ENCODE measurements around the gene INPP5J.

The INPP5J gene

DNA sequence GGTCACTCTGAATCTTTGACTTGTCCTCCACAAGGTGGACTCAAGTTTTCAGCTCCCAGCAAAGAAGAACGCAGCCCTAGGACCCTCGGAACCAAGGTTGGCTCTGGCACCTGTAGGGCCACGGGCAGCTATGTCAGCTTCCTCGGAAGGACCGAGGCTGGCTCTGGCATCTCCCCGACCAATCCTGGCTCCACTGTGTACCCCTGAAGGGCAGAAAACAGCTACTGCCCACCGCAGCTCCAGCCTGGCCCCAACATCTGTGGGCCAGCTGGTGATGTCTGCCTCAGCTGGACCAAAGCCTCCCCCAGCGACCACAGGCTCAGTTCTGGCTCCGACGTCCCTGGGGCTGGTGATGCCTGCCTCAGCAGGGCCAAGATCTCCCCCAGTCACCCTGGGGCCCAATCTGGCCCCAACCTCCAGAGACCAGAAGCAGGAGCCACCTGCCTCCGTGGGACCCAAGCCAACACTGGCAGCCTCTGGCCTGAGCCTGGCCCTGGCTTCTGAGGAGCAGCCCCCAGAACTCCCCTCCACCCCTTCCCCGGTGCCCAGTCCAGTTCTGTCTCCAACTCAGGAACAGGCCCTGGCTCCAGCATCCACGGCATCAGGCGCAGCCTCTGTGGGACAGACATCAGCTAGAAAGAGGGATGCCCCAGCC lies 2.2 kb downstream of the INPP5J start:
- in situ Hi-C loops (cut with MboI; ENCODE audit: low sequenced_read_pairs), result no loop called here

DNA sequence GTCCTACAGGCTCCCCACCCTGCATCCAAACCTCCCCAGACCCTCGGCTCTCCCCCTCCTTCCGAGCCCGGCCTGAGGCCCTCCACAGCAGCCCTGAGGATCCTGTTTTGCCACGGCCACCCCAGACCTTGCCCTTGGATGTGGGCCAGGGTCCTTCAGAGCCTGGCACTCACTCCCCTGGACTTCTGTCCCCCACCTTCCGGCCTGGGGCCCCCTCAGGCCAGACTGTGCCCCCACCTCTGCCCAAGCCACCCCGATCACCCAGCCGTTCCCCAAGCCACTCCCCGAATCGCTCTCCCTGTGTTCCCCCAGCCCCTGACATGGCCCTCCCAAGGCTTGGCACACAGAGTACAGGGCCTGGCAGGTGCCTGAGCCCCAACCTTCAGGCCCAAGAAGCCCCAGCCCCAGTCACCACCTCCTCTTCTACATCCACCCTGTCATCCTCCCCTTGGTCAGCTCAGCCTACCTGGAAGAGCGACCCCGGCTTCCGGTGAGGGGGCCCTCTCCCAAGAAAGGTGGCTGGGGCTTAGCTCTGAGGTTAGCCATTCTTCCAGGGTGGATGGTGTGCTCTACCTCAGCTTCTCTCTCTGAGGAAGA lies 2.9 kb downstream of the INPP5J start:
- in situ Hi-C loops (cut with MboI; ENCODE audit: low sequenced_read_pairs), result no loop called here

DNA sequence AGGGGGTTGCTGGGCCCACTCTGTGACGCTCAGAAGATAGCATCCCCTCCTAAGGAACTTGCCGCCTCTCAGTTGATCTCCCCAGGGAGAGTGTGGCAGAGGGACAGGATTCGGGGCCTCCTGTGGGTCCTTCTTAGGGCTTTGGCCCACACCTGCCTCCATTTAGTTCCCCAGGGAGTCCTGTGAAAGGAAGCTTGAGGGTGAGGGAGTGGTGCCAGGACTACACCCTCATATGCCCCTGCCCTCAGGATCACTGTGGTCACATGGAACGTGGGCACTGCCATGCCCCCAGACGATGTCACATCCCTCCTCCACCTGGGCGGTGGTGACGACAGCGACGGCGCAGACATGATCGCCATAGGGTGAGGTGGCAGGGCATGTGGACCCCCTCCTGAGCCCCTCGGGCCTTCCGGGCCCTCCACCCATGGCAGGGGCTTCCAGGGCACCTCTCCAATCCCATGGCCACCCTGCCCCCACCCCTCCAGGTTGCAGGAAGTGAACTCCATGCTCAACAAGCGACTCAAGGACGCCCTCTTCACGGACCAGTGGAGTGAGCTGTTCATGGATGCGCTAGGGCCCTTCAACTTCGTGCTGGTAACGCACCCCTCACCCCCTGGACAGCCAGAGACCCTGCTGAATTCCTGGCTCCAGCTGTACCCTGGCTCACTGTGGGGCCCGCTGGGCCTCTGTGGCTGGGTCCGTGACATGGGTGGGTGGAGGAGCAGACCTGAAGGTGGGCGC lies 3.5 kb downstream of the INPP5J start:
- in situ Hi-C loops (cut with MboI; ENCODE audit: low sequenced_read_pairs), result no loop called here

DNA sequence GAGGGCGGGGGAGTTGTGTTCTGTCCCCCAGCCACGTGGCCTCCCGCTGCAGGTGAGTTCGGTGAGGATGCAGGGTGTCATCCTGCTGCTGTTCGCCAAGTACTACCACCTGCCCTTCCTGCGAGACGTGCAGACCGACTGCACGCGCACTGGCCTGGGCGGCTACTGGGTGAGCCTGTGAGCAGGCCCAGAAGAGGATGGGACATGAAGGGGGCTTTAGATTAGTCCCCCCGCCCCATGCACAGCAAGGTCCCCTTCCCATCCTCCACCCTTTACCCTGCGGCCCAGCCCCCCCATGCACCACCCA lies 4.1 kb downstream of the INPP5J start:
- in situ Hi-C loops (cut with MboI; ENCODE audit: low sequenced_read_pairs), result no loop called here

DNA sequence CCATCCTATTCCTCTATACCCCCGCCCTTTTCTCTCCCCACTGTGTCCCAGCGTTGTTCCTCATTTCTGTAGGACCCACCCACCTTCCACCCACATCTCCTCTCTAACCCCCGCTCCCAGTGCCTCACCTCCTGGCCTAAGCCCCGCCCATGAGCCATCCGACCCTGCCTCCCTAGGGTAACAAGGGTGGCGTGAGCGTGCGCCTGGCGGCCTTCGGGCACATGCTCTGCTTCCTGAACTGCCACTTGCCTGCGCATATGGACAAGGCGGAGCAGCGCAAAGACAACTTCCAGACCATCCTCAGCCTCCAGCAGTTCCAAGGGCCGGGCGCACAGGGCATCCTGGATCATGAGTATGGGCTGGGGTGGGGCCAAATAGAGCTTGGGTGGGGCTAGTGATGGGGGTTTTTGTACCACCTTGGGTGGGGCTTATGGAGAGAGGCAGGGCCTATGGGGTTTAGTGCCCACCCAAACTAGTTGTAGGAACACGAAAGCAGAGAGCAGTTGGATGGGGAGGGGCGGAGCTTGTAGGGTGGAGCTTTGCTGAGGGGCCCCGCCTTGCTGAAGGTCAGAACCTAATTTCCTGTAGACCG lies 4.5 kb downstream of the INPP5J start:
- in situ Hi-C loops (cut with MboI; ENCODE audit: low sequenced_read_pairs), result no loop called here

DNA sequence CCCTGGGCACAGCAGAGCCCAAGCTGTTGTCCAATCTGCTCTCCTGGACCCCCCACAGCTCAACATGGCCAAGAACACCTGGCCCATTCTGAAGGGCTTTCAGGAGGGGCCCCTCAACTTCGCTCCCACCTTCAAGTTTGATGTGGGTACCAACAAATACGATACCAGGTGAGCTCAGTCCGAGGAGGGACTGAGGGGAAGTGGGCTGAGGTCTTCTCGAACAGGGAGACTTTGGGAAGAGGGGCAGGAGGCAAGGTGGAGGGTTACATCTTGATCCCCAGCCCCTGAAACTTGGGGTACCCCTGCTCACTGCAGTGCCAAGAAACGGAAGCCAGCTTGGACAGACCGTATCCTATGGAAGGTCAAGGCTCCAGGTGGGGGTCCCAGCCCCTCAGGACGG lies 5.4 kb downstream of the INPP5J start:
- in situ Hi-C loops (cut with MboI; ENCODE audit: low sequenced_read_pairs), result no loop called here

DNA sequence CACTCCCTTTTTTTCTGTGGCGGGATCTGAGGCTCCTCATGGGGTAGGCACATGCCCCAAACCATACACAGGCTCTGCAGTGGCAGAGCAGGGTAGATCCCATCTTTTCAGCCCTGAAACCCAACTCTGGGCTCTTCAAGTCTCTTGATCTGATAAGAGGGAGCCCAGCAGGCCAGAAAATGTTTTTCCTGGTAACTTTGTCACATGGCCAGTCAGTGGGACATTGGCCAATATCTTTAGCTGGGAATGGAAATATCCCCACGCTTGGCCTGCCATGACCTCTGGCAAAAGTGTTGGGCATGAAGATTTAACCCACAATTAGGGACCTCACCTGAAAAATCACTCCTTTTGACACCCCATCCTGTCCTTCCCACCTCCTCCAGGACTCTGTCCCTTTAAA lies 8.1 kb downstream of the INPP5J start:
- in situ Hi-C loops (cut with MboI; ENCODE audit: low sequenced_read_pairs), result no loop called here

DNA sequence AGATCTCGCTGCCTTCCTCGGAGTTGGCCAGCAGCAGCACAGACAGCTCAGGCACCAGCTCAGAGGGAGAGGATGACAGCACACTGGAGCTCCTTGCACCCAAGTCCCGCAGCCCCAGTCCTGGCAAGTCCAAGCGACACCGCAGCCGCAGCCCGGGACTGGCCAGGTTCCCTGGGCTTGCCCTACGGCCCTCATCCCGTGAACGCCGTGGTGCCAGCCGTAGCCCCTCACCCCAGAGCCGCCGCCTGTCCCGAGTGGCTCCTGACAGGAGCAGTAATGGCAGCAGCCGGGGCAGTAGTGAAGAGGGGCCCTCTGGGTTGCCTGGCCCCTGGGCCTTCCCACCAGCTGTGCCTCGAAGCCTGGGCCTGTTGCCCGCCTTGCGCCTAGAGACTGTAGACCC lies 11.1 kb downstream of the INPP5J start:
- in situ Hi-C loops (cut with MboI; ENCODE audit: low sequenced_read_pairs), result no loop called here

DNA sequence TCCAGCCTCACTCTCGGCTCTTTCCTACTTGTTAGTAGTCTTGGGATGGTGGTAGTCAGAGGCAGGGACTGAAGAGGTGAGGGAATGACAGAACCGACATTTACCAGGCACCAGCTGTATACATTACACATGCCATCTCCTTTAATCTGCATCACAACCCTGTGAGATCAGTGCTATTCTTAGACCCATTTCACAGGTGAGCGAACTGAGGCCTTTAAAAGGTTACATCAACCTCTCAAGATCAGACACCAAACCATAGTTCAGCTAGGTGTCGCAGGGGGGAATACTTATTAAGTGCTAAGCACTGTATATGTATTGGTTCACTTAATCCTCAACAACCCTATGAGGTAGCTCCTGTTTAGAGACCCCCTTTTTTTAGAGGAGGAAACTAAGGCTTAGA lies 11.9 kb downstream of the INPP5J start:
- in situ Hi-C loops (cut with MboI; ENCODE audit: low sequenced_read_pairs), result no loop called here

DNA sequence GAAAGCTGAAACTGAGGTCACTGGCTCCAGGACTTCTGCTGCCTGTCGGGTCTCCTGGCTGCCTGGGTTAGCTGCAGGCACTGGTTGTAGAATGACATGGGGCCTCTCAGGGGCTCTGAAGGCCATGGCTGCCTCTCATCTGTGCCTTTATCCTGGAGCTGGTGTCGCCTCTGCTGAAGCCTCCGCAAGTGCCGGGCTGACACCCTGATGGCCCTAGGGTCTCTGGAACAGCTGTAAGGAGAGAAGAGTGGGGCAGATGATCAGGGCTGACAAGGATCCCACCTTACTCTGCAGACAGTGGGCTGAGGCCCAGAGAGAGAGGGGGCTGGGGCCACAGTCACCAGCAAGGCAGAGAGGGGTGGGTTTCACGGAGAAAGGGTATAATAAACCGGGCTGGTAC lies 12.9 kb downstream of the INPP5J start:
- in situ Hi-C loops (cut with MboI; ENCODE audit: low sequenced_read_pairs), result no loop called here

DNA sequence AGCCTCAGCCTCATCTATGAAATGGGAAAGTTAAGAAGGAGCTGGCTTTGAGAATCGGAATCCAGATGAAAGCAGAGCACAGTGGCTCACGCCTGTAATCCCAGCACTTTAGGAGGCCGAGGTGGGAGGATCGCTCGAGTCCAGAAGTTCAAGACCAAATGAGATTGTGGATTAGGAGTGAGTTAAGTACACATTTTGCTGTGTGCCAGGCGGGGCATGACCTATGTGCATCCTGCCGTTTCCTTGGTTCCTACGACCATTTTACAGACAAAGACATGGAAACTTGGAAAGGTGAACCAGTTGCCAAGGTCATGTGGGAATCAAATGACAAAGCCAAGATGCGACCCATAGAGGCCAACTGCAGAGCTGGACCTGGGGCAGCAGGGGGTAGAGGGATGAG lies 13.4 kb downstream of the INPP5J start:
- in situ Hi-C loops (cut with MboI; ENCODE audit: low sequenced_read_pairs), result no loop called here

DNA sequence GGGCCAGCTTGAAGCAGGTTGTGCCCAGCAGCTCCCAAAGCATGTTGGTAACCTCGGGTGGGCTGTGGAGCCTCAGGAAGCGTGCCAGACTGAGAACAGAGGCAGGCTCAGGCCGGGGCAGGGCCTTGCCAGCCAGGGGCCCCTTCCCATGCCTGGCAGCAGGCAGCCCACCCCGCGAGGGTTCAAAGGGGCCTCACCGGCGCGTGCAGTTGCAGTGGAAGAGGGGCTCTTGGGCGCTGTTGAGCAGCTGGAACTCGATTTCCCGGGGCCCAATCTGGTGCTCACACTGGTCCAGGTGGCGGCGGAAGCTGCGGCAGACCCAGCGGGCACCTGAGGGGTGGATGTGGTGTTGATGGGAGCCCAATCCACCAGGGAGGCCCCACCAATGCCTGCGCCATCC lies 13.9 kb downstream of the INPP5J start:
- in situ Hi-C loops (cut with MboI; ENCODE audit: low sequenced_read_pairs), result no loop called here

DNA sequence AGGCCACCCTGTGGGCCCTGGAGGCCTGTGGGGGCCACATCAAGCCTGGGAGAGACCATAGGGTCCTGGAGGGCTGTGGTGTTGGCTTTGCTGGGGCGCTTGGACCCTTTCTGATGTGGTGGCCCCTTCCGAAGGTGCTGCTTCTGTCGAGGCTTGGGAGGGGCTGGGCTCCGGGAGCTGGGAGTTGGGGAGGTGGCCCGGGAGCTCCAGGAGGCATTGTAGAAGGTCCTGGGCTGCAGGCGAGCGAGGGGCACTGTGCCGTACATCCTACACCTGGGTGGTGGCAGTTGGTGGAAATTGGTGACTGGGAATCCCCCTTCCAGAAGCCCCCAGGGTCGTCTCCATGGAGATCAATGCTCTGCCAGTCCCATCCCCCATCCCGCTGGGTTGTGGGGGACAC lies 15.0 kb downstream of the INPP5J start:
- in situ Hi-C loops (cut with MboI; ENCODE audit: low sequenced_read_pairs), result no loop called here

DNA sequence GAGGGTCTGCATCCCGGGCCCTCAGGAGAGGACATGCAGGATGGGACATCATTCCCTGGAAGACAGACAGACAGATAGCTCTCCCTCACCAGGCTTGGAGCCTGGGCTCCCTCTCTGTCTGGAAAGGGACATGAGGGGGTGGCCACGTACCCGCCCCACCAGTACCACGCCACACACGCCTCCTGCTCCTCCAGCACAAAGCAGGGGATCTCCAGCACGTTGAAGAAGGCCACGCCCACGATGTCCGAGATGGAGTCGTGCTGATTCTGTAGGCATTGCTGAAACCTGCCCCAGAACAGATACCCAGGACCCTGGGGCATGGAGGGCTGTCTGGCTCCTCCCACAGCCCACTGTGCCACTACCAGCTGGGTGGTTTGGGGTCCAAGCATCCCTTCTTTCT lies 15.4 kb downstream of the INPP5J start:
- in situ Hi-C loops (cut with MboI; ENCODE audit: low sequenced_read_pairs), result no loop called here

DNA sequence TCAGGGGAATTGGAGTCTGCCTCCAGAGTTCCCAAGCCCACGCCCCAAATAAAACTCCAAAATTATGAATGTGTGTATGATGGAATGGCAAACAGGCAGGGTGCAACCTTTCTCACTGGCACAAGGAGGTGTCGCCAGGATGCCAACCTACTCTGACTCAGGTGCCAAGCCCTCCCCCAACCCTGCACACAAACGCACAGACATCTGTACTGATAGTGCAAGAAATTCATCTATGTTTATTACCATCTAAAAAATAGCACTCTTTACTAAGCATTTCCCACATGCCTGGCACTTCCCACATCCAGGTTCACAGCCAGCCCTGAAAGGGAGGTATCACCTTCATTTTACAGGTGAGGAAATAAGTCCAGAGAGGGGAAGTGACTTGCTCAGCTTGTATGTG lies 16.3 kb downstream of the INPP5J start:
- in situ Hi-C loops (cut with MboI; ENCODE audit: low sequenced_read_pairs), result no loop called here

DNA sequence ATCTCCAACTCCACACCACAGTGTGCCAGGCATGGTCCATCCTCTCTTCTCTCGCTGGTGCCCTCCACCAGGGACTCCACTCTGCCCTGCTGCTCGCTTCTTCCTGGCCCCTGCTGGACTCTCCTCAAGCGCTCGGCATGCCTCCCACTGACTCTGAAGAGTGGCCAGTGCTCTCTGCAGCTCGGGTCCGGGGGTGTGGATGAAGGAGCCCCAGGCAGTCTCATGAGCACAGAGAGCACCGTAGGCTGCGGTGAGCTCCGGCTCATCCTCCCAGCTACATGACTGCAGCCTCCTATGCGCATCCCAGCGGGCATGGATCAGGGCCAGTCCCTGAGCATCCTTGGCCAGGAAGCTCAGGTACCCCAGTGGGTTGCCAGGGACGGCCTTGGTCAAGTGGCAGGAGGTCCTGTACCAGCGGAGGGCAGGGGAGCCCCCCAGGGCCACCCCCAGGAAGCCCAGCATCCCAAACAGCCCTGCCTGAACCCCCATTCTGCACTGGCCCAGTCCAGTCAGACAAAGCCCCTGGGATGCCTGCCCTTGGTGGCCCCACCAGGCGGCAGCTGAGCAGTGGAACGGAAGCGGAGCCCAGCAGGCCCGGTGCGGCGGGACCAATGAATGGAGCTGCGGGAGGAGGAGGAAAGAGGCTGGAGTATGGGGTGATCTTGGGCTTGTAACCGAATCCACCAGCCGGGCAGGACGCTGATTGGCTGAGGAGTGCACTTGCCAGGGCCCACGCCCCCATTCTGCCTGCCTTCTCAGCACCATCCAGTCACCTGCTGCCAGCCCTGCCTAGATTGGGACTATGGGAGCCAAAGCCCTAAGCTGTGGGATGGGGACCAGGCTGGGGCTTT lies 17.3 kb downstream of the INPP5J start, which contains the start of gene PLA2G3:
Gene PLA2G3 (minus strand): TSS at position 643 of the 851 bp plus-strand sequence. CDS start 154 bp downstream, at position 489.
- in situ Hi-C loops (cut with MboI; ENCODE audit: low sequenced_read_pairs), result no loop called here

DNA sequence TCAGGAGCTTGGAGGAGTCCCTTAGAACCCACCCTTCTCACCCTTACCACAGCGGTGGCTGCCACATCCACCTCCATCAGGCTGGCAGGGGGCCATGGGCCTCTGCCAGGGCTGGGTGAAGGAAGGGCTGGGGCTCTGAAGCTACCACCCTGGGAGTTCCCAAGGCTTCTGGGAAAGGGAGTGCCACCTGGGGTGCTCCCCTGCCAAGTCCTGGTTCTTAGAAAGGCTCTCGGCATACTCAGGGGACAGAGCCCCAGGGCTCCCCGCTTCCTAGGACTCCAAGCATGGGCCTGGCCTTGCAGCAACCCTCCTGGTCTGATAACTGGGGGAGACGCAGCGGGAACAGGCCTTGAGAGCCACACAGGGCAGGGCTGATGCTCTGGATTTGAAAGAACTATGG lies 18.0 kb downstream of the INPP5J start:
- in situ Hi-C loops (cut with MboI; ENCODE audit: low sequenced_read_pairs), result no loop called here

DNA sequence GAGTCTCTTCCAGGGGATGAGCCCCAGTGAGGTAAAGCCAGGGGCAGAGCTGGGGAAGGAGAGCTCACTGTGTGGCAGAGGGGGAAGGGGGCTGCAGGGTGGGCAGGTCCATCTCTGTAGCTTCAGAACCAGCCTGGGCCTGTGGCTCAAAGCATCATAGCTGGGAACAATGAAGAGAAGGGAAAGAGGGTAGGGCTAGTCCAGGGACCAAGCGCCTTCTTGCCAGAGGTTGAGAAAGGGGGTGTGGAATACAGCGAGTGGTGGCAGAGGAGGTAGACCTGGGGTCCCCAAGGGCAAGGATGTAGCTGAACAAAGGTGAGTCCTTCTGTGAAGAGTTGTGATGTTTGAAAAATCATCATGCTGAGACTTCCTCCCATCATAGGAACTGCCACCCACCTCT lies 18.8 kb downstream of the INPP5J start:
- in situ Hi-C loops (cut with MboI; ENCODE audit: low sequenced_read_pairs), result no loop called here

DNA sequence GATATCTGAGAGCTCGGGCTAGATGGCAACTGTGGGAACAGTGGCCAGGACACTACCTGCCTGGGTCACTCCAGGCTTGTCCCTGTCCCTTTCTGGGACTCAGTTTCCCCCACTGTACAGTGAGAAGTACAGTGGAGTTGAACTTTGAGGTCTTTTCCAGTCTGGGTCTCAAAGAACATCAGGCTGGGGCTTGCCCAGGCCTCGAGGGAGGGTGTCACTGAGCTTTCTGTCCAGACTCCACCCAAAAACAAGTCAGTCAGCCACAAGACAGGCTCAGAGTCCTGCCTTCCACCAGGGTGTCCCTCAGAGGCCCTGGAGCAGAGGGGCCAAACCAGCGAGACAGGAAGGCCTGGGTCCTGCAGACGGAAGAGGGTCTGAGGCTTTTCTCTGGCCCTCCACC lies 19.5 kb downstream of the INPP5J start:
- in situ Hi-C loops (cut with MboI; ENCODE audit: low sequenced_read_pairs), result no loop called here

DNA sequence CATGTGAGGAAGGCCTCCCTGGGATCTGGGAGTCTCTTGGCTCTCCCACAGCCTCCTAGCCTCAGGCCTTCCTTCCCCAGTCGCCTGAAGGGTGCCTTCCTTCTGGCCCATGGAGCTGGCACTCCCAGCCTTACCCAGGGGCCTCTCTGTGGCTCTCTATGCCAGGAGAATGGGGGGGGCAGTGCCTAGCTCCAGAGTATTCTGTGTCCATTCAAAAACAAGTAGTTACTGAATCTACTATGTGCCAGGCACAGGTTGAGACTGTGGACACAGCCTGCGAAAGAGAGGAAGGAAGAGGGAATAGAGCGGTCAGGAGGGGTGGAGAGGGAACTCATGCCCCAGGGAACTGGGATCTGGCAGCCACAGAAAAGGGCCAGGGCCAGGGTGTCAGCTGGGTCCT lies 20.3 kb downstream of the INPP5J start:
- in situ Hi-C loops (cut with MboI; ENCODE audit: low sequenced_read_pairs), result no loop called here

DNA sequence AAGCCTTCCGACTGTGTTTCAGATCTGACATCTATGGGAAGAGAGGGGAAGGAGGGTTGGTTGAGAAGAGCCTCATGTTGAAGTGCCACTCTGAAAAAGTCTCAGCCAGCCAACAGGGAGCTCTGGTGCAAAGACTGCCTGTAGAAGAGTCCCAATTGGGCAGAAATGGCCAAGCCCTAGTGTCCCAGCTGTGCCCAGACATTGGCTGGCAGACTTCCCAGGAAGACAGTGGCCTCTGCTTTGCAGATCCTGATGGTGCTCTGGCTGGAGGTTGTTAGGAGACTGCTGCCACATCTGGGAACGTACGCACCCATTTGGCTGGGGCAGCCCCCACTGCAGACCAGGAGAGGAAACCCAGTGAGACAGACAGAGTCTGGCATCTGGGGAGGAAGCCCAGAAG lies 20.8 kb downstream of the INPP5J start:
- in situ Hi-C loops (cut with MboI; ENCODE audit: low sequenced_read_pairs), result no loop called here

Data from hTERT RPE-1 (cell line).